ENCODE data around the gene FABP6.

GRCh38 chr5:160235731-160236130 lies 6.4 kb downstream of the FABP6 start:
- TF ChIP-seq CTCF (IDR thresholded peaks at IDR 0.05) = no peak
- TF ChIP-seq EZH2 (IDR thresholded peaks at IDR 0.05) = no peak
